Breast epithelium (tissue), 3 donors: Measurements from ENCODE around the gene LRRC52.

ENCODE experiments used
- POLR2A ChIP-seq: fragments of 450-650 bp; IDR thresholded peaks from one replicate; pipeline ENCODE4 v1.6.1; 2016; ENCODE audit warnings: antibody characterized with exemption, mild to moderate bottlenecking, moderate library complexity
- POLR2AphosphoS5 ChIP-seq, 3 donors: sonication (generic); formaldehyde crosslinking; IDR thresholded peaks; one replicate each; pipeline ENCODE4 v1.6.1; 2017; ENCODE audit warnings: antibody characterized with exemption in 3 of 3
- TF ChIP-seq, protein P1 (sequence below), 3 donors: fragments of 450-650 bp; IDR thresholded peaks; one replicate each; pipeline ENCODE4 v1.5.1; 2016 to 2017; ENCODE audit warnings: antibody characterized with exemption in 3 of 3, mild to moderate bottlenecking in 3 of 3, moderate library complexity in 3 of 3

DNA sequence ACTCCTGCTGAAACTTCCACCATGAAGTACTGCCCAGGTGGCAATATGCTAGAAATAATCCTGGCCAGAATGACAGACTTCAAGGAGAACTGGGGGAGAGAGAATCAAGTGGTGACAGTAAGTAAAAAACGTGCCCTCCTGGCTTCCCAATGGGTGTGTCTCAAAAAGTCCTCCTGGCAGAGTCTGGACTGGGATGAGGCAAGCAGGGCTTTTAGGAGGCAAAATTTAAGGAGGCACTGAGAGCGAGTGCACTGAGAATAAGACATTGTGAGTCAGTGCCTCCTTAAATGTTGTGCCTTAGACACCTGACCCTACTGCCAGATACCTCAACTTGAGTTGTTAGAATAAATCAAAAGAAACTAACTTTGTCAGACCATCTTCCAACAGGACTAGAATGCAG, 2.2 kb downstream of the LRRC52 start:
- TF ChIP-seq POLR2AphosphoS5 (IDR thresholded peaks at IDR 0.05) = no peak
- TF ChIP-seq, protein P1, sequence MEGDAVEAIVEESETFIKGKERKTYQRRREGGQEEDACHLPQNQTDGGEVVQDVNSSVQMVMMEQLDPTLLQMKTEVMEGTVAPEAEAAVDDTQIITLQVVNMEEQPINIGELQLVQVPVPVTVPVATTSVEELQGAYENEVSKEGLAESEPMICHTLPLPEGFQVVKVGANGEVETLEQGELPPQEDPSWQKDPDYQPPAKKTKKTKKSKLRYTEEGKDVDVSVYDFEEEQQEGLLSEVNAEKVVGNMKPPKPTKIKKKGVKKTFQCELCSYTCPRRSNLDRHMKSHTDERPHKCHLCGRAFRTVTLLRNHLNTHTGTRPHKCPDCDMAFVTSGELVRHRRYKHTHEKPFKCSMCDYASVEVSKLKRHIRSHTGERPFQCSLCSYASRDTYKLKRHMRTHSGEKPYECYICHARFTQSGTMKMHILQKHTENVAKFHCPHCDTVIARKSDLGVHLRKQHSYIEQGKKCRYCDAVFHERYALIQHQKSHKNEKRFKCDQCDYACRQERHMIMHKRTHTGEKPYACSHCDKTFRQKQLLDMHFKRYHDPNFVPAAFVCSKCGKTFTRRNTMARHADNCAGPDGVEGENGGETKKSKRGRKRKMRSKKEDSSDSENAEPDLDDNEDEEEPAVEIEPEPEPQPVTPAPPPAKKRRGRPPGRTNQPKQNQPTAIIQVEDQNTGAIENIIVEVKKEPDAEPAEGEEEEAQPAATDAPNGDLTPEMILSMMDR (IDR thresholded peaks at IDR 0.05) = no peak
- no peak for TF ChIP-seq POLR2A
